Stimulated activated naive CD4-positive, alpha-beta T cell (primary cell): ENCODE data around the gene CAMTA1.

Source experiments
- DNase-seq, 6 experiments: peaks; one replicate each; lab custom pipeline; 2025; lab: John Stamatoyannopoulos, UW

The CAMTA1 gene

GRCh38 chr1:6958407-6959030, 173.3 kb downstream of the CAMTA1 start:
- no peak for DNase-seq

- DNase-seq, result no peak
Measured at GRCh38 chr1:6959491-6959890, 174.2 kb downstream of the CAMTA1 start.

GRCh38 chr1:6960291-6960811, 175.1 kb downstream of the CAMTA1 start:
- no peak for DNase-seq

GRCh38 chr1:6960860-6961259, 175.6 kb downstream of the CAMTA1 start:
- DNase-seq, result no peak

GRCh38 chr1:6961289-6961688, 176.0 kb downstream of the CAMTA1 start:
- DNase-seq, result no peak

GRCh38 chr1:6961905-6962477, 176.7 kb downstream of the CAMTA1 start:
- DNase-seq, result peak in 1 of 6 experiments; percentile 30

GRCh38 chr1:6962478-6962995, 177.3 kb downstream of the CAMTA1 start:
- DNase-seq, result peak in 5 of 6 experiments; percentile 29 to 60 (median 40)

GRCh38 chr1:6962996-6963911, 178.0 kb downstream of the CAMTA1 start:
- DNase-seq, result peak in 5 of 6 experiments; percentile 40 to 62 (median 43)

GRCh38 chr1:6963912-6964307, 178.7 kb downstream of the CAMTA1 start:
- DNase-seq, result no peak

GRCh38 chr1:6965083-6965934, 180.1 kb downstream of the CAMTA1 start:
- no peak for DNase-seq

- no peak for DNase-seq
Measured at GRCh38 chr1:6965935-6966241, 180.6 kb downstream of the CAMTA1 start.

- no peak for DNase-seq
Measured at GRCh38 chr1:6966326-6966725, 181.1 kb downstream of the CAMTA1 start.

- DNase-seq, result no peak
Measured at GRCh38 chr1:6967431-6968111, 182.3 kb downstream of the CAMTA1 start.

GRCh38 chr1:6969106-6969505, 183.9 kb downstream of the CAMTA1 start:
- peak in 2 of 6 experiments; percentile 8 to 27 for DNase-seq

- DNase-seq, result no peak
Measured at GRCh38 chr1:6969762-6970161, 184.5 kb downstream of the CAMTA1 start.

- DNase-seq, result no peak
Measured at GRCh38 chr1:6970221-6970620, 185.0 kb downstream of the CAMTA1 start.

- DNase-seq, result no peak
Measured at GRCh38 chr1:6971048-6971447, 185.8 kb downstream of the CAMTA1 start.

GRCh38 chr1:6971699-6972098, 186.4 kb downstream of the CAMTA1 start:
- DNase-seq, result no peak

- DNase-seq, result peak in 2 of 6 experiments; percentile 10 to 38
Measured at GRCh38 chr1:6972399-6972798, 187.1 kb downstream of the CAMTA1 start.

- DNase-seq, result no peak
Measured at GRCh38 chr1:6975331-6976043, 190.2 kb downstream of the CAMTA1 start.

GRCh38 chr1:6976044-6976375, 190.8 kb downstream of the CAMTA1 start:
- DNase-seq, result no peak
